ENCODE measurements around the gene LAMTOR5. TPM values are rescaled to one million over a fixed set of nuclear protein-coding genes. Genes with fewer than 3 reads are reported as not detected.
A peak's percentile ranks its signal among the peaks of the same experiment; 100 is the strongest.

The LAMTOR5 gene
- total RNA-seq, 3 donors from 2014 or later: 102 to 117 (median 109) TPM

DNA sequence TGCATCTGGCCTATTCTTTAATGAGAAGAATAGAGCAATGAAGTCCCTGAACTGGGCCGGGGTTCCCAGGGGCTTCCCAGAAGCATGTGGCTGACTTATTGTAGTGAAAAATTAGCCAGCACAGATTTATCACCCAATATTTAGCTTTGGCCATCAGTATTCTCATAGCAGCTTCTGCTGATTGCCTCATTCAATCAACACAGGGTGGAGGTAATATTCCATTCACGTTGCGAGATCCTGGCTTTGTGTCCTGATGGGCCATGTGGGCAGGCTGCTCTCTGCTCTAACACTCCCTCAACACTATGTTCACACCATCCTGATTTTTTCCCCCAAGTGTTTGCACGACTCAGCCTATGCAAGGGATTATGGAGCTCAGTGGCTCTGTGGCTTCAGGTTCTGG lies 21.5 kb upstream of the LAMTOR5 start:
- TF ChIP-seq POLR2AphosphoS5 (IDR thresholded peaks at IDR 0.05) (no peak), POLR2A (IDR thresholded peaks at IDR 0.05) (no peak)
- TF ChIP-seq, protein P1, sequence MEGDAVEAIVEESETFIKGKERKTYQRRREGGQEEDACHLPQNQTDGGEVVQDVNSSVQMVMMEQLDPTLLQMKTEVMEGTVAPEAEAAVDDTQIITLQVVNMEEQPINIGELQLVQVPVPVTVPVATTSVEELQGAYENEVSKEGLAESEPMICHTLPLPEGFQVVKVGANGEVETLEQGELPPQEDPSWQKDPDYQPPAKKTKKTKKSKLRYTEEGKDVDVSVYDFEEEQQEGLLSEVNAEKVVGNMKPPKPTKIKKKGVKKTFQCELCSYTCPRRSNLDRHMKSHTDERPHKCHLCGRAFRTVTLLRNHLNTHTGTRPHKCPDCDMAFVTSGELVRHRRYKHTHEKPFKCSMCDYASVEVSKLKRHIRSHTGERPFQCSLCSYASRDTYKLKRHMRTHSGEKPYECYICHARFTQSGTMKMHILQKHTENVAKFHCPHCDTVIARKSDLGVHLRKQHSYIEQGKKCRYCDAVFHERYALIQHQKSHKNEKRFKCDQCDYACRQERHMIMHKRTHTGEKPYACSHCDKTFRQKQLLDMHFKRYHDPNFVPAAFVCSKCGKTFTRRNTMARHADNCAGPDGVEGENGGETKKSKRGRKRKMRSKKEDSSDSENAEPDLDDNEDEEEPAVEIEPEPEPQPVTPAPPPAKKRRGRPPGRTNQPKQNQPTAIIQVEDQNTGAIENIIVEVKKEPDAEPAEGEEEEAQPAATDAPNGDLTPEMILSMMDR (IDR thresholded peaks at IDR 0.05): no peak
- intact Hi-C loops (cut with DNase I; ENCODE audit: low total_unique reads): no loop called here
- Histone ChIP-seq H3K27ac (no peak overlapping the region), H3K4me1 (no peaks in the 10 kb centered on the region), H3K36me3 (no peaks in the 10 kb centered on the region), H3K9me3 (no peaks in the 10 kb centered on the region), H3K4me3 (no peak overlapping the region), H3K27me3 (no peaks in the 10 kb centered on the region)
- no peak for DNase-seq (ENCODE audit: low spot score in 2 of 2)

DNA sequence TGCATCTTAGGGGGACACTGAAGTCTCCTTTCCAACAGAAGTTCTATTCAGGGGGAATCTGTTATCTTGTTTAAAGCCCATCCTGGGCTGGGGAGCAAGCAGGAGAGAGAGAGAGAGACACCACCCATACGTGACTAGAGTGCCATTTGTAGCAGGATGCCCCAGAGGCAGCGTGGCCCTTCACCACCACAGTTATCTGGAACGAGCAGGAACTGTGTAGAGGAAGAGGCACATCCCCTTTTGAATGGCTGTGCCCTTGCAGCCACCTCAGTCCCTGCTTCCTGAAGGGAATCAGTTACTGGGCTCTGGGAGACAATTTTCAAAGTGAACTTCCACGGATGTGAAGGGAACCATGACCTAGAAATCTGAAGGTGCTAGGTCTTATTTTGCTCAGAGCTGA lies 19.4 kb upstream of the LAMTOR5 start:
- no peak for TF ChIP-seq POLR2A (IDR thresholded peaks at IDR 0.05)
- no peaks in the 10 kb centered on the region for H3K36me3 ChIP-seq
- no peak for DNase-seq (ENCODE audit: low spot score in 2 of 2)
- H3K4me3 ChIP-seq: no peak overlapping the region
- H3K27ac ChIP-seq: no peak overlapping the region
- H3K27me3 ChIP-seq: no peaks in the 10 kb centered on the region
- H3K4me1 ChIP-seq: no peaks in the 10 kb centered on the region
- intact Hi-C loops (cut with DNase I; ENCODE audit: low total_unique reads): no loop called here
- H3K9me3 ChIP-seq: no peaks in the 10 kb centered on the region

DNA sequence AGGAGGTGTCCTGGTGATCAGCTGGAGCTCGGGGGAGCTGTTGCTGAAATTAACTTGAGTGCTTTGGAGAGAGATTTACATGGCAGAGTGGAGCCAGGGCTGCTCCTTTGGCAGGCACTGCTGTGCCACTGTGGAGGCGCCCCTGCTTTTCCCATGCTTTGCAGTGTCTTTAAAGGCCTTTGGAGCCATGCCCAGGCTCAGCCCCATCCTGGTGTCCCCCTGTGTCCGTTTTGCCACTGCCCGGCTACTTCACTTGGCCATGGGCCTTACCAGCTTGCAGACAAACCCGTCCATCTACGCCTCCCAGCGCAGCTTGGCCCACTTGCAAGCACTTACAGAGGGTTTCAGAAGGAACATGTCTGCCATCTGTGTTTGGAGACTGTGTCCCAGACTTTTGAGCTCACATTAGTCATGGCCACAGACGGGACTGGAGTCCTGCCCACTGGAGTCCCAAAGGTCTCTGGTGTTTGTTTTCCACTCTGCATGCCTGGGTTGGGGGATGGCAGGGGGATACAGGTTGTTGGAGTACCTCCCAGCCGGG lies 18.2 kb upstream of the LAMTOR5 start:
- intact Hi-C loops (cut with DNase I; ENCODE audit: low total_unique reads): no loop called here
- H3K27ac ChIP-seq: no peak overlapping the region
- DNase-seq (ENCODE audit: low spot score in 2 of 2): no peak

DNA sequence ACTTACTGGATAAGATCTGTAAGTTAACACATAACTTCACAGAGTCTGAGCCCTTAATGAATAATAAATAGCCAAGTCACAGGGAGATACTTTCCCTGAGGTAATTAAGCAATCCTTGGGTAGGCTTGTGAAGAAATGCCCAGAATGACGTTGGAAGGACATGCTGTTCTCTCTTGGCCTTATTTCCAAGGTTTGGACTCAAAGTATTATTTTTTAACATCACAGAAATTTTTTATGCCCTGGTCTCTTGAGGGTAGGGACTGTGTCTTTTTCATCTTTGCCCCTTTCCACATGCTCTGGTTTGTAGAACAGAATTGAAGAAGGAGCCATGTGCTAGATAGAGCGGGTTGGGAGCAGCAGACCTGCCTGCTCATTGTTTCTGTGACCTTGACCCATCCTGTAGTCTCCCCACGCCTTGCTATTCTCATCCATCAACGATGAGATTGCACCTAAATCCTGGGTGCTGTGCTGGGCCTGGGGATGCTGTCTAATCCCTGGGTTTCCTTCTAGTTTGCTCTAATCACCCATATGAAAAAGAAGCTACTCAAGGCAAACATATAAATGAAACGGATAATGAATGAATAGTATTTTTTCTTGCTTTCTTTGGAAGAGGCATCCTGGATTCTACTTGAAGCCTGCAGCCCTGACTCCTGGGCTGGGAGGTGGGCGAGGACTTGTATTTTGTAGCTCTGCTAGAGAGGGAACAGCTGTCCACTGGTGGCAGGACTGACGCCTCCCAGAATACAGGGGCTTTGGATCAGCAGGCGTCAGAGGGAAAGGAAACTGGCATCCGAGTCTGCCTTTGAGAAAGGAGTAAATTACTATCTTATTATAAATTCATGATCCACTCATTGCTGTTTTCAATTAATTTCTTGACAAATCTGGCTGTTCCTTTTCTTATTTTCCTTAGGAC lies 17.5 kb upstream of the LAMTOR5 start:
- Histone ChIP-seq H3K4me3 (no peak overlapping the region), H3K27me3 (no peaks in the 10 kb centered on the region), H3K9me3 (no peaks in the 10 kb centered on the region), H3K4me1 (no peaks in the 10 kb centered on the region), H3K36me3 (no peaks in the 10 kb centered on the region), H3K27ac (peak overlapping the region in 1 of 2 donors; percentile 48)
- intact Hi-C loops (cut with DNase I; ENCODE audit: low total_unique reads): no loop called here
- DNase-seq (ENCODE audit: low spot score in 2 of 2): no peak
- no peak for TF ChIP-seq POLR2A (IDR thresholded peaks at IDR 0.05)

More for the DNA sequence above, 18.2 kb upstream of the LAMTOR5 start:
- no peaks in the 10 kb centered on the region for H3K9me3 ChIP-seq
- H3K27me3 ChIP-seq: no peaks in the 10 kb centered on the region
- no peak overlapping the region for H3K4me3 ChIP-seq
- no peaks in the 10 kb centered on the region for H3K36me3 ChIP-seq
- H3K4me1 ChIP-seq: no peaks in the 10 kb centered on the region
- TF ChIP-seq POLR2A (IDR thresholded peaks at IDR 0.05): no peak
- TF ChIP-seq, protein P1 (IDR thresholded peaks at IDR 0.05): no peak
- no peak for TF ChIP-seq POLR2AphosphoS5 (IDR thresholded peaks at IDR 0.05)

DNA sequence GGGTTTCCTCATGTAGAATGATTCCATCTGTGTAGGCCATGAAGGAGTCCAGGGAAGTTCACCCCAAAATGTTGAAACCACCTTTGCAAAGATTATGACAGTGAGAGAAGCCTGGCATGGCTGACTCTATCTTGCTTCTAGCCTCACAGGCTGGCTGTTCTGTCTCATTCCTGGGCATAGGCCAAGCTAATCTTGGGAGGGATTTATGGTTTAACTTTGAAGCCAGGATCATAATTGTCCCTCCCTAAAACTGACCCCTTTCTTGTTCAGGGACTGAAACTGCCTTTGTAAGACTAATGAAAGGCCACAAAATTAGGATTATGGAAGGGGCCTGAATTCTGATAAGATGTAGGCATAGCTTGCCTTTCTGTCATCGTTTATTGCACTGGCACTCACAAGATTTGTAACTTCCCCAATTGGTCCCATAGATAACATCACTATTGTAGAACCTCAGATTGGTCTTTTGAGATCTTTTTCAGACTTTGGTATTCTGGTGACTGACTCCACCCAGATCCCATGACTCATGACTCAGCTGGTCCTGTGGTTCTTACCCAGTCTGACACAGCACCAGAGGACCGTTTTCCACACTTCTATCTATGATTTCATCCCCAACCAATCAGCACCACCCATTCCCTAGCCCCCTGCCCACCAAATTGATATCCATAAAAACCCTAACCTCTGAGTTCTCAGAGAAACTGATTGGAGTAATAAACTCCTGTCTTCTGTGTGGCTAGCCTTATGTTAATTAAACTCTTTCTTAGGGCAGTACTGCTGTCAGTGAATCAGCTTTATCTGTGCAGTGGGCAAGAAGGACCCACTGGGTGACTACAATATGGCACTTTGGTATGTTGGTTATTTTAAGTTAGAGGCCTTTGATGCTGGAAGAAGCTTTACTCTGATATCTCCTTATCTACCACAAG lies 13.6 kb upstream of the LAMTOR5 start:
- no peaks in the 10 kb centered on the region for H3K4me1 ChIP-seq
- no peaks in the 10 kb centered on the region for H3K9me3 ChIP-seq
- TF ChIP-seq POLR2A (IDR thresholded peaks at IDR 0.05): no peak
- TF ChIP-seq, protein P1 (IDR thresholded peaks at IDR 0.05): no peak
- no peak for TF ChIP-seq POLR2AphosphoS5 (IDR thresholded peaks at IDR 0.05)
- no peak overlapping the region for H3K27ac ChIP-seq
- DNase-seq (ENCODE audit: low spot score in 2 of 2): no peak
- no peaks in the 10 kb centered on the region for H3K27me3 ChIP-seq
- no peak overlapping the region for H3K4me3 ChIP-seq
- intact Hi-C loops (cut with DNase I; ENCODE audit: low total_unique reads): no loop called here
- no peaks in the 10 kb centered on the region for H3K36me3 ChIP-seq

All from breast epithelium (tissue), 4 donors.